Measurements from ENCODE around the gene EEF2. TPM values are rescaled to one million over a fixed set of nuclear protein-coding genes. Genes with fewer than 3 reads are reported as not detected.

The EEF2 gene
- 2,169 TPM for total RNA-seq

GRCh38 chr19:3984908-3985642 is at the start of gene EEF2:
Gene EEF2, minus strand, starts transcription at chr19:3985463. Its CDS starts 83 bp downstream, at chr19:3985380.
- peak; percentile 57 for ATAC-seq

- ATAC-seq: peak; percentile 6
Measured at GRCh38 chr19:4034048-4035017, 49.1 kb upstream of the EEF2 start.

- ATAC-seq: no peak
Measured at GRCh38 chr19:4033028-4033956, 48.0 kb upstream of the EEF2 start.

- no peak for ATAC-seq
Measured at GRCh38 chr19:4032436-4032835, 47.2 kb upstream of the EEF2 start.

- no peak for ATAC-seq
Measured at GRCh38 chr19:4031420-4031819, 46.2 kb upstream of the EEF2 start.

GRCh38 chr19:4030981-4031380 is 45.7 kb upstream of the EEF2 start:
- ATAC-seq: no peak

GRCh38 chr19:4030552-4030951 is 45.3 kb upstream of the EEF2 start:
- no peak for ATAC-seq

- ATAC-seq: no peak
Measured at GRCh38 chr19:4029247-4029614, 44.0 kb upstream of the EEF2 start.

- no peak for ATAC-seq
Measured at GRCh38 chr19:4028334-4029246, 43.3 kb upstream of the EEF2 start.

- ATAC-seq: no peak
Measured at GRCh38 chr19:4027146-4027545, 41.9 kb upstream of the EEF2 start.

GRCh38 chr19:4025317-4025716 is 40.1 kb upstream of the EEF2 start:
- peak; percentile 8 for ATAC-seq

- ATAC-seq: no peak
Measured at GRCh38 chr19:4023600-4024398, 38.5 kb upstream of the EEF2 start.

GRCh38 chr19:4019578-4019977 is 34.3 kb upstream of the EEF2 start:
- ATAC-seq: peak; percentile 13

GRCh38 chr19:4018775-4019504 is 33.7 kb upstream of the EEF2 start:
- ATAC-seq: no peak

GRCh38 chr19:4018140-4018613 is 32.9 kb upstream of the EEF2 start:
- no peak for ATAC-seq

GRCh38 chr19:4016903-4017638 is 31.8 kb upstream of the EEF2 start:
- ATAC-seq: no peak

GRCh38 chr19:4016486-4016885 is 31.2 kb upstream of the EEF2 start:
- no peak for ATAC-seq

- ATAC-seq: no peak
Measured at GRCh38 chr19:4015705-4016402, 30.6 kb upstream of the EEF2 start.

Data from esophagus mucosa (tissue), 1 donor.